GM23338 (cell line): ENCODE data around the gene ZHX3. TPM values are rescaled to one million over a fixed set of nuclear protein-coding genes. Genes with fewer than 3 reads are reported as not detected.

Experiments used
- CREB1 ChIP-seq: fragments of 250-450 bp; sonication (Bioruptor Pico); IDR thresholded peaks from 2 replicates; pipeline ENCODE4 v1.5.0; 2020; ENCODE audit warnings: low read depth, mild to moderate bottlenecking, moderate library complexity
- EZH2 ChIP-seq: fragments of 200-600 bp; sonication (generic); IDR thresholded peaks from one replicate; pipeline ENCODE4 v1.8.0; 2017; ENCODE audit warnings: antibody characterized with exemption, mild to moderate bottlenecking, low read depth; ENCODE audit not compliant: unreplicated experiment
- EZH2phosphoT487 ChIP-seq: fragments of 200-600 bp; sonication (generic); IDR thresholded peaks from one replicate; pipeline ENCODE4 v1.8.1; 2018; ENCODE audit warnings: antibody characterized with exemption; ENCODE audit not compliant: unreplicated experiment
- NANOG ChIP-seq: IDR thresholded peaks from 2 replicates; pipeline ENCODE4 v1.6.1; 2016; ENCODE audit warnings: antibody characterized with exemption, borderline replicate concordance
- POLR2AphosphoS5 ChIP-seq: IDR thresholded peaks from 2 replicates; pipeline ENCODE4 v1.6.1; 2016; ENCODE audit warnings: antibody characterized with exemption, low read depth
- STAT1 ChIP-seq: IDR thresholded peaks from one replicate; pipeline ENCODE4 v1.6.1; 2016; ENCODE audit warnings: antibody characterized with exemption; ENCODE audit not compliant: unreplicated experiment
- ZNF114 ChIP-seq: fragments of 250-450 bp; sonication (Bioruptor Pico); IDR thresholded peaks from 2 replicates; pipeline ENCODE4 v1.5.0; 2020; ENCODE audit warnings: mild to moderate bottlenecking, moderate library complexity
- polyA plus RNA-seq: library from polyadenylated mRNA; unstranded; fragments of >200 nt; fragmentation: Nextera tagmentation; extraction: Ambion mirVana; gene quantifications from 2 replicates; pipeline ENCODE4 v1.2.1, GENCODE V29; 2016
- total RNA-seq: library from RNA; depleted of rRNA; stranded (reverse); fragments of >200 nt; shearing (Covaris generic); gene quantifications from 2 replicates; pipeline ENCODE4 v1.2.3, GENCODE V29; 2014
- TF ChIP-seq, protein P1 (sequence below): fragments of 250-450 bp; sonication (Bioruptor Pico); IDR thresholded peaks from 2 replicates; pipeline ENCODE4 v1.5.0; 2020; ENCODE audit warnings: mild to moderate bottlenecking, moderate library complexity
- TF ChIP-seq, protein P2 (sequence below), 2 experiments: fragments of 200-600 bp in 1 of 2; sonication (generic) in 1 of 2; conservative IDR thresholded peaks; 2 replicates each; pipeline versions ENCODE4 v1.5.1 to v1.6.1; 2016 to 2017; ENCODE audit warnings: antibody characterized with exemption in 2 of 2, low read depth in 2 of 2, mild to moderate bottlenecking in 2 of 2, moderate library complexity in 1 of 2
- TF ChIP-seq, protein P3 (sequence below): IDR thresholded peaks from 2 replicates; pipeline ENCODE4 v1.6.1; 2016; ENCODE audit warnings: antibody characterized with exemption

The ZHX3 gene
- total and polyA plus RNA-seq, 2 experiments from 2014 or later, result 1.7 to 2.8 TPM

DNA sequence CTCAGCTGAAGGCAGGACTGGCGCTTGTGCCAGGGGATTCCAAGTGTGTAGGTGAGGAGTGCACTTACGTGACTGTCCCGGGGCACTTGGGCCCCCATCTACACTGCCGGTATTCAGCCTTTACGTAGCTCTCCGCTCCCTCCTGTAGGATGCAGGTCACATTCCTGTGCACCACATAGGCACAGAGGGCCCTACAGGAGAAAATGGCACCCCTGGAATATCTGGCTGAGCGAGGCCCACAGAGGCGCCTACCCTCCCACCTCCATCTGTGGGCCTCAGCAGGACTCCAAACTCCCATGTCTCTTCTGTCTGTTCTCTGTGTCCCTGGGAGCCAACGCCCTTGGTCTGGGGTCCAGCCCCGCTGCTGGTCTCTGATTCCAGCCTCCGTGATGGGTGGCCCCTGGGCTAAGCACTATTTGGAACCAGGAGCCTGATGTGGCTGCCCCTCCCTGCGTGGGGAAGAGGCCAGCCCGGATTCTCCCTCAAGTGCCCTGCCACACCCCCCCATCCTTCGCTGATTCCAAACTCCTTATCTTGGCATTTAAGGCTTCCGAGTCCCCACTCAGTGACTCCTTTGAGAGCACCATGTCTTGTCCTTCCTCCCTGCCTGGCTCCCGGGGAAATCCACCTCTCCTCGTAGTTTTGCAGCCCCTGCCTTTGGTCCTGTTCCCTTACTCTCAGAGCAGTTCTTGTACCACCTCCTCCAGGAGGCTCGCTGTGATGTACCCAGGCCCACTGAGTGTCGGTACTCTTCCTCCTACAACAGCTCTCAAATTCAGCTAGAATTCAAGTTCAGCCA is 47.6 kb upstream of the ZHX3 start (continued):
- TF ChIP-seq, protein P1, sequence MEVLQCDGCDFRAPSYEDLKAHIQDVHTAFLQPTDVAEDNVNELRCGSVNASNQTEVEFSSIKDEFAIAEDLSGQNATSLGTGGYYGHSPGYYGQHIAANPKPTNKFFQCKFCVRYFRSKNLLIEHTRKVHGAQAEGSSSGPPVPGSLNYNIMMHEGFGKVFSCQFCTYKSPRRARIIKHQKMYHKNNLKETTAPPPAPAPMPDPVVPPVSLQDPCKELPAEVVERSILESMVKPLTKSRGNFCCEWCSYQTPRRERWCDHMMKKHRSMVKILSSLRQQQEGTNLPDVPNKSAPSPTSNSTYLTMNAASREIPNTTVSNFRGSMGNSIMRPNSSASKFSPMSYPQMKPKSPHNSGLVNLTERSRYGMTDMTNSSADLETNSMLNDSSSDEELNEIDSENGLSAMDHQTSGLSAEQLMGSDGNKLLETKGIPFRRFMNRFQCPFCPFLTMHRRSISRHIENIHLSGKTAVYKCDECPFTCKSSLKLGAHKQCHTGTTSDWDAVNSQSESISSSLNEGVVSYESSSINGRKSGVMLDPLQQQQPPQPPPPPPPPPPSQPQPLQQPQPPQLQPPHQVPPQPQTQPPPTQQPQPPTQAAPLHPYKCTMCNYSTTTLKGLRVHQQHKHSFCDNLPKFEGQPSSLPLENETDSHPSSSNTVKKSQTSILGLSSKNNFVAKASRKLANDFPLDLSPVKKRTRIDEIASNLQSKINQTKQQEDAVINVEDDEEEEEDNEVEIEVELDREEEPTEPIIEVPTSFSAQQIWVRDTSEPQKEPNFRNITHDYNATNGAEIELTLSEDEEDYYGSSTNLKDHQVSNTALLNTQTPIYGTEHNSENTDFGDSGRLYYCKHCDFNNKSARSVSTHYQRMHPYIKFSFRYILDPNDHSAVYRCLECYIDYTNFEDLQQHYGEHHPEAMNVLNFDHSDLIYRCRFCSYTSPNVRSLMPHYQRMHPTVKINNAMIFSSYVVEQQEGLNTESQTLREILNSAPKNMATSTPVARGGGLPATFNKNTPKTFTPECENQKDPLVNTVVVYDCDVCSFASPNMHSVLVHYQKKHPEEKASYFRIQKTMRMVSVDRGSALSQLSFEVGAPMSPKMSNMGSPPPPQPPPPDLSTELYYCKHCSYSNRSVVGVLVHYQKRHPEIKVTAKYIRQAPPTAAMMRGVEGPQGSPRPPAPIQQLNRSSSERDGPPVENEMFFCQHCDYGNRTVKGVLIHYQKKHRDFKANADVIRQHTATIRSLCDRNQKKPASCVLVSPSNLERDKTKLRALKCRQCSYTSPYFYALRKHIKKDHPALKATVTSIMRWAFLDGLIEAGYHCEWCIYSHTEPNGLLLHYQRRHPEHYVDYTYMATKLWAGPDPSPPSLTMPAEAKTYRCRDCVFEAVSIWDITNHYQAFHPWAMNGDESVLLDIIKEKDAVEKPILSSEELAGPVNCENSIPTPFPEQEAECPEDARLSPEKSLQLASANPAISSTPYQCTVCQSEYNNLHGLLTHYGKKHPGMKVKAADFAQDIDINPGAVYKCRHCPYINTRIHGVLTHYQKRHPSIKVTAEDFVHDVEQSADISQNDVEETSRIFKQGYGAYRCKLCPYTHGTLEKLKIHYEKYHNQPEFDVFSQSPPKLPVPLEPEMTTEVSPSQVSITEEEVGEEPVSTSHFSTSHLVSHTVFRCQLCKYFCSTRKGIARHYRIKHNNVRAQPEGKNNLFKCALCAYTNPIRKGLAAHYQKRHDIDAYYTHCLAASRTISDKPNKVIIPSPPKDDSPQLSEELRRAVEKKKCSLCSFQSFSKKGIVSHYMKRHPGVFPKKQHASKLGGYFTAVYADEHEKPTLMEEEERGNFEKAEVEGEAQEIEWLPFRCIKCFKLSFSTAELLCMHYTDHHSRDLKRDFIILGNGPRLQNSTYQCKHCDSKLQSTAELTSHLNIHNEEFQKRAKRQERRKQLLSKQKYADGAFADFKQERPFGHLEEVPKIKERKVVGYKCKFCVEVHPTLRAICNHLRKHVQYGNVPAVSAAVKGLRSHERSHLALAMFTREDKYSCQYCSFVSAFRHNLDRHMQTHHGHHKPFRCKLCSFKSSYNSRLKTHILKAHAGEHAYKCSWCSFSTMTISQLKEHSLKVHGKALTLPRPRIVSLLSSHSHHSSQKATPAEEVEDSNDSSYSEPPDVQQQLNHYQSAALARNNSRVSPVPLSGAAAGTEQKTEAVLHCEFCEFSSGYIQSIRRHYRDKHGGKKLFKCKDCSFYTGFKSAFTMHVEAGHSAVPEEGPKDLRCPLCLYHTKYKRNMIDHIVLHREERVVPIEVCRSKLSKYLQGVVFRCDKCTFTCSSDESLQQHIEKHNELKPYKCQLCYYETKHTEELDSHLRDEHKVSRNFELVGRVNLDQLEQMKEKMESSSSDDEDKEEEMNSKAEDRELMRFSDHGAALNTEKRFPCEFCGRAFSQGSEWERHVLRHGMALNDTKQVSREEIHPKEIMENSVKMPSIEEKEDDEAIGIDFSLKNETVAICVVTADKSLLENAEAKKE (CRISPR knock-in tag), result no peak
- TF ChIP-seq CREB1 (CRISPR knock-in tag) (no peak), EZH2 (no peak), EZH2phosphoT487 (no peak), STAT1 (no peak), ZNF114 (CRISPR knock-in tag) (no peak), POLR2AphosphoS5 (no peak), NANOG (no peak)
- TF ChIP-seq, protein P2, sequence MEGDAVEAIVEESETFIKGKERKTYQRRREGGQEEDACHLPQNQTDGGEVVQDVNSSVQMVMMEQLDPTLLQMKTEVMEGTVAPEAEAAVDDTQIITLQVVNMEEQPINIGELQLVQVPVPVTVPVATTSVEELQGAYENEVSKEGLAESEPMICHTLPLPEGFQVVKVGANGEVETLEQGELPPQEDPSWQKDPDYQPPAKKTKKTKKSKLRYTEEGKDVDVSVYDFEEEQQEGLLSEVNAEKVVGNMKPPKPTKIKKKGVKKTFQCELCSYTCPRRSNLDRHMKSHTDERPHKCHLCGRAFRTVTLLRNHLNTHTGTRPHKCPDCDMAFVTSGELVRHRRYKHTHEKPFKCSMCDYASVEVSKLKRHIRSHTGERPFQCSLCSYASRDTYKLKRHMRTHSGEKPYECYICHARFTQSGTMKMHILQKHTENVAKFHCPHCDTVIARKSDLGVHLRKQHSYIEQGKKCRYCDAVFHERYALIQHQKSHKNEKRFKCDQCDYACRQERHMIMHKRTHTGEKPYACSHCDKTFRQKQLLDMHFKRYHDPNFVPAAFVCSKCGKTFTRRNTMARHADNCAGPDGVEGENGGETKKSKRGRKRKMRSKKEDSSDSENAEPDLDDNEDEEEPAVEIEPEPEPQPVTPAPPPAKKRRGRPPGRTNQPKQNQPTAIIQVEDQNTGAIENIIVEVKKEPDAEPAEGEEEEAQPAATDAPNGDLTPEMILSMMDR (conservative IDR thresholded peaks at IDR 0.05; ENCODE audit: low read depth in 2 of 2), result no peak
- TF ChIP-seq, protein P3, sequence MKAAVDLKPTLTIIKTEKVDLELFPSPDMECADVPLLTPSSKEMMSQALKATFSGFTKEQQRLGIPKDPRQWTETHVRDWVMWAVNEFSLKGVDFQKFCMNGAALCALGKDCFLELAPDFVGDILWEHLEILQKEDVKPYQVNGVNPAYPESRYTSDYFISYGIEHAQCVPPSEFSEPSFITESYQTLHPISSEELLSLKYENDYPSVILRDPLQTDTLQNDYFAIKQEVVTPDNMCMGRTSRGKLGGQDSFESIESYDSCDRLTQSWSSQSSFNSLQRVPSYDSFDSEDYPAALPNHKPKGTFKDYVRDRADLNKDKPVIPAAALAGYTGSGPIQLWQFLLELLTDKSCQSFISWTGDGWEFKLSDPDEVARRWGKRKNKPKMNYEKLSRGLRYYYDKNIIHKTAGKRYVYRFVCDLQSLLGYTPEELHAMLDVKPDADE, result no peak
